GM03348 (cell line): ENCODE data around the gene MYPOP.
"Not testable (repeated sequence)": the region's sequence is repeated elsewhere in the genome, so short reads cannot be mapped to it uniquely, and the experiment has no call there.

Experiments
- DNase-seq: peaks from one replicate; pipeline ENCODE4 v3.0.0; 2012; ENCODE audit warnings: low spot score

The MYPOP gene

DNA sequence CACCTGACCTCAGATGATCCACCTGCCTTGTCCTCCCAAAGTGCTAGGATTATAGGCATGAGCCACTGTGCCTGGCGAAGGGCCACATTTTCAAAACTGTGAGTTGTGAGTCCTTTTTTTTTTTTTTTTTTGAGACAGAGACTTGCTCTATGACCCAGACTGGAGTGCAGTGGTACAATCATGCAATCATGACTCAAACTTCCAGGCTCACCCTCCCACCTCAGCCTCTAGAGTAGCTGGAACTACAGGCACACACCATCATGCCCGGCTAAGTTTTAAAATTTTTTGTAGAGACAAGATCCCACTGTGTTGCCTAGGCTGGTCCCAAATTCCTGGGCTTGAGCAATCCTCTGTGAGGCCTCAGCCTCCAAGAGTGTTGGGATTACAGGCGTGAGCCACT is 3.8 kb upstream of the MYPOP start:
- DNase-seq: no peak

DNA sequence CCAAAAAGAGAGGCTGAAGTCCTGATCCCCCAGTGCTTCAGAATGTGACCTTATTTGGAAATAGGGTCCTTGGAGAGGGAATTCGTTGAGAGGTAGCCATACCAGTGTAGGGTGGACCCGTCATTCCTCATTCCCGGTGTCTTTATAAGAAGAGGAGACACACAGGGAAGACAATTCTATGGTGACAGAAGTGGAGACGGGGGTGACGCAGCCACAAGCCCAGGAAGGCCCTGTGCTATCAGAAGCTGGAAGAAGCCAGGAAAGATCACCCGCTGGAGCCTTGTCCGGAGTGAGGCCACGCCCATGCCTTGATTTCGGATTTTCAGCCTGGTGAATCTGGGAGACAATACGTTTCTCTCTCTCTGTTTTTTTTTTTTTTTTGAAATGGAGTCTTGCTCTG is 2.6 kb upstream of the MYPOP start:
- DNase-seq: no peak

DNA sequence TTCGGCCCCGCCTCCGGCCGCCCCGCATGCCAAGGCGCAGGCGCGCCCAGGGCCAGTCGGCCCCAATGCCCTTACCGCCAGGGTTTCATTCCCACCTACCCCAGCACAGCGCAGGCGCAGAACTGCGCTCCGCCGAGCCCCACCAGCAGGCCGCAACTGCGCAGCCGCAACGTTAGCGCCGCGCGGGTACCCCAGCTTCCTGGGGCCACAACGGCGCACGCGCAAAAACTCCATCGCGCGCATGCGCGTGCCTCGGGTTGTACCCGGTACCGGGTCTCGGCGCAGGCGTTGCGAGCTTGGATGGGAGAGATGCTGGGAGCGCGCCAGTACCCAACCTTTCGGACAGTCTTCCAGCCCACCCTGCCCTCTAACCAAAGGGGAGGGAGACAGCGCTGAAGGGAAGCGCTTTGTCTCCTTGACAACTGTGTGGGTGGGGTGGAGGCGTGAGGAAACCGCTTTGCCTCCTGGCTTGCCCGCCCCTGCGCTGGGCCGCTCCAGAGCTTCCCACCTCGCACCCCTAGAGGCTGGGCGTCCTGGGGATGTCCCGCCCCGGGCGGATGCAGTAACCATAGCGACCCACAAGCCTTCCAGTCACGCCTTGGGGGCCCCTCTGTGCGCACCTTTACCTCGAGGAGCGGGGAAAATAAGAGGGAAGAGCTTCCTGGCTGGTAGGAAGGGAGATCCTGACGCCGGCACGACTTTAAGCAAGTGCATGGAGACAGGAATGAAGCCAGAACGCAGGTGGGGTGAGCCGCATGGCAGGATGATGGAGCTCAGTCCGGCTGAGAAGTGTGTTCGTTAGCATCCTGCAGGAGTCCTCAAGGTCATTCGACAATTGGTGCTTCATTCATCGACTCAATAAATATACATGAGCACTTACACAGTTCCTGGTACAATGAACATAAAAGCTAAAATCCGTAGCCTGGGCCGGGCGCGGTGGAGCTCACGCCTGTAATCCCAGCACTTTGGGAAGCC is 525 bp upstream of the MYPOP start:
- peak; percentile 100 for DNase-seq

DNA sequence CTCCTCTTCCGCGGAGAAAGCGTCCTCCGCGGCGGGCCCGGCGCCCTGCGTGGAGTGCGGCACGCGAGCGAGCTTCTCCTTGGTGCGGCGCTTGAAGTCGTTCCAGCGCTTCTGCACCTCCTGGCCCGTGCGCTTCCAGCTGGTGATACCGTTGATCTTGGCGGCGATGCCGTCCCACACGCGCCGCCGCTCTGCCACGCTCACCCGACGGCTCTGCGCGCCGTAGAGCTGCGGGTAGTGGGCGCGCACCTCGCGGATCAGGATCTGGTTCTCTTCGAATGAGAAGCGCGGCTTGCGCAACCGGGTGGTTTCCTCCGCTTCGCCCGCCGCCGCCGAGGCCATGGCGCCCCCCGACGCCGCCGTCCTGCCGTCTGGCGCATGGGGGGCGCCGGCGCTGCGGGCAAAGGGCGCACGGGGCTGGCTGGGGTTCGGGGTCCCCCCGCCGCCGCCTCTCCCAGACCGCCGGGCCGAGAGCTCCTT is 941 bp downstream of the MYPOP start:
- DNase-seq: peak; percentile 62

DNA sequence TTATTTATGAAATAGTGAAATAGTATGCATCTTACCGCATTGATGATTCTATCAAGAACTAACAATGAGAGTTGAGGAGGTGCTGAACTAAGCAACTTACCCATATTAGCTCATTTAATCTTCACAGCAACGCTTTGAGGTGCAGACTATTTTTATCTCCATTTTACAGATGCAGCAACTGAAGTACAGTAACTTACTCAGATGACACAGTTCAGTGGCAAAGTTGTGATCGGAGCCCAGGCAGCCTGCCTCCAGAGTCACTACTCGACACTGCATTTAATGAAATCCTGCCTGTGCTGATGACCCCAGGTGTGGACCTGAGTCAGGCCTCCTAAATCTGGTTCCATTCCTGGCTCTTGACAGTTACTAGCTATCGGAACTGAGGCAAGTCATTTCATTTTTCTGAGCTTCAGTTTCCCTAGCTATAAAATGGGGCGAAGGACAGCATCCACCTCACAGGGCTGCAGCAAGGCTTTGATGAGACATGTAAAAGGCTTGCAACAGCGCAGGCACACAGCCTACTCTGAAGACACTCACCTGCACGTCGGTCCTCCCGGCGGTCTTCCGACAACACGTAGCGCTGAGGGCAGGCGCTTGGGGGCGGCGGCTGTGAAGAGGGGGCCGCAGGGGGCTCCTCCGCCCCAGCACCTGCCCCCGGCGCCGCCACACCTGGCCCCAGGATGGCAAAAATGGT is 1.5 kb downstream of the MYPOP start:
- no peak for DNase-seq

DNA sequence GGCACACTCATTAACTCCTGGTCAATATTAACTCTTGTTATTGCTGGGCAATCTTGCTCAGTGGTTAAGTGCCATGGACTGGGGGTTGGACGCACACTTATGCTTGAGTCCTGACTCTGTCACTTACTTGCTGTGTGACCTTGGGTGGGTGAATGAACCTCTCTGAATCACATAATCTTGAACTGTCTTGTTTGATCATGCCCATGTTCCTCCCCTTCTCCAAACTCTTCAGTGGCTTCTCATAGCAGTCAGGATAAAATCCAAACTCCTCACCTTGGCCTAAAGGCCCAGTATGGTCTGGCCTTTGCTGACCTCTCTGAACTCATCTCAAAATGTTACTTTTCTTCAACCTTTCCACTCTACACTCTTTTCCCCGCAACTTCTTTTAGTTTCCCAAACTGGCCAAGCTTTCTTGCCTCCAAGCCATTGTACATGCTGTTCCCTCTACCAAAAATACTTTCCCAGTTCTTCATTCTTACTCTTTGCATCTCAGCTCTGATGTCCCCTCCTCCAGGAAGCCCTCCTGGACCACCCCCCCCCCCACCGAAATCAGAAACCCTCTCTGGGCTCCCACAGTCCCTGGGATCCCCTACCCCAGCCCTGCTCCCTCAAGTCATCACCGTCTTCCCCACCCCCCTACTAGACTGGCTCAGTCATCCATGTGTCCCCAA is 2.4 kb downstream of the MYPOP start:
- DNase-seq: no peak

DNA sequence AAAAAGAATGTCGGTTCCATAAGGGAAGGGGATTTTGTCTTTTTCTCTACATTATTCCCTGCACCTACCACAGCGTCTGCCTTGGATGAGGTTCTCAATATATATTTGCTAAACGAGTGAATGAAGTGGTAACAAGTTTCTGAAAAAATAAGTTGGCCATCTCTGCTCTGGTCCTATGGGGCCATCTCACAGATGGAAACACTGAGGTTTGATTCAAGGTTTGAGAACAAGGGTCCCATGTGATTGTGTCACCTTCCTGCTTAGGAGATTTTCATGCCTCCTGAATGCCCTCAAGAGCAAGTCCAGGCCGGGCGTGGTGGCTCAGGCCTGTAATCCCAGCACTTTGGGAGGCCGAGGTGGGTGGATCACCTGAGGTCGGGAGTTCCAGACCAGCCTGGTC is 3.2 kb downstream of the MYPOP start:
- DNase-seq: no peak

DNA sequence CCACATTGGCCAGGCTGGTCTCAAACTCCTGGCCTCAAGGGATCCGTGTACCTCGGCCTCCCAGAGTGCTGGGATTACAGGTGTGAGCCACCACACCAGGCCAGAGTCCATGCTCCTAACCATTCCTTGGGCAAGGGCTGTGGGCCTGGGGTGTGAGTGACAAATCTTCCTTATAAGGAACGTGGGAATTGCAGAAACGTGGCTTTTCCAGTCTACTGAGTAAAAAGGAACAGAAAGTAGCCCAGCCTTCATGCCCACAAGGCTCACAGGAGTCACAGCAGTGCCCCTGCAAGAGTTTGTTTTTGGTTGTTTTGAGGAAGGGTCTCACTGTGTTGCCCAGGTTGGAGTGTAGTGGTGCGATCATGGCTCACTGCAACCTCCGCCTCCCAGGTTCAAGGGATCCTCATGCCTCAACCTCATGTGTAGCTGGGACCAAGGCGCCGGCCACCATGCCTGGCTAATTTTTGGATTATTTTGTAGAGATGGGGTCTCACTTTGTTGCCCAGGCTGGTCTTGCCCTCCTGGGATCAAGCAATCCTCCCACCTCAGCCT is 5.1 kb downstream of the MYPOP start:
- DNase-seq: no peak

DNA sequence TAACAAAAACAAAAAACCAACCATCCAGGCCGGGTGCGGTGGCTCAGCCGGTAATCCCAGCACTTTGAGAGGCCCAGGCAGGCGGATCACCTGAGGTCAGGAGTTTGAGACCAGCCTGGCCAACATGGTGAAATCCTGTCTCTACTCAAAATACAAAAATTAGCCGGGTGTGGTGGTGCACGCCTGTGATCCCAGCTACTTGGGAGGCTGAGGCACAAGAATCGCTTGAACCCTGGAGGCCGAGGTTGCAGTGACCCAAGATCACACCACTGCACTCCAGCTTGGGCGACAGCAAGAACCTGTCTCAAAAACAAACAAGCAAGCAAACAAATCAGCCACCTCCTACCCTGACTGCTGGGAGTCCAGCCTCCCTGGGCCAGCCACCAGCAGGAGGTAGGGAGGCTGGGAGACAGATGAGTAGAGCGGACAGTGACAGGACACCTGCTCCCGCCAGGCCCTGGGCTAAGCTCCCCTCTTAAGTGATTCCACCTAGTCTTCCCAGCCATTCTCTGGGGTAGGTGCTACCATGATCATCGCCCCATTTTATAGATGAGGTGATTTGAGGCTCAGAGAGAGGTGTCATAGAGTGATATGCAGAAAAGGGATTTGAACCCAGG is 6.3 kb downstream of the MYPOP start:
- not testable (repeated sequence) for DNase-seq

DNA sequence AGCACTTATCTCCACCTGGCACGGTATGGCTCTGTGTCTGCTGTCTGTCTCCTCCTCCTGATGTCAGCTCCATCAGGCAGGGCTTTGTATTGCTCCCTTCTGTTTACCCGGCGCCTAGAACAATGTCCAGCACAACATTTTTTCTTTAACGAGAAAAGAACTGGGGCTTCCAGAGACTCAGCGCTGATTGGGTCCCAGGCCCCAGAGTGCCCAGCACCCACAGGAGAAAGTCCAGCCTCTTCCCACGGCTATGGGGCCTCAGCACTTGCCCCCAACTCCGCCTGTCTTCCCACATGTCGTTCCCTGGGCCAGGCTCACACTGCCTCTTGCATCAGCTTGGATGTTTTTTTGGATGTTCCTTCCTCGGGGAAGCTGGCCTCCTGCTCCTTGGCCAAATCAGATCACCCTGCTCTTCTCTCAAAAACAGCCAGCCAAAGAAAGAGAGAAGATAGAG is 6.9 kb downstream of the MYPOP start:
- DNase-seq: no peak

DNA sequence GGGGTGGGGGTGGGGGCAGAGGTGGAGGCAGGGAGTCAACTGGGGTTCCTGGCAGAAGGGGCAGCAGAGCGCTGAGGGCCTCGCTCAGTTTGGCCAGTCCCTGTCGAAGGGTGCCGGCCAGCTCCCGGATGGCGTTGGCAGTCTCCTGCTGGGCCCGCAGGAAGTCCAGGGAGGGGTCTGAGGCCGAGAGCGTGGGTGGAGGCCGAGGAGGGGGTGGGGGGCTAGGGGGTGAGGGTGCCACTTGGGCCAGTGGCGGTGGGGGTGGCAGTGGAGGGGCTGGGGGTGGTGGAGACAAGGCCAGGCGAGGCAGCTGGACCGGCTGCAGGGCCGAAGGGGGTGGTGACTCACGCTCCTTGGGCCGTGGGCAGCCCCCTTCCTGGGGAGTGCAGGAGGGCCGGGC is 11.5 kb downstream of the MYPOP start:
- no peak for DNase-seq

DNA sequence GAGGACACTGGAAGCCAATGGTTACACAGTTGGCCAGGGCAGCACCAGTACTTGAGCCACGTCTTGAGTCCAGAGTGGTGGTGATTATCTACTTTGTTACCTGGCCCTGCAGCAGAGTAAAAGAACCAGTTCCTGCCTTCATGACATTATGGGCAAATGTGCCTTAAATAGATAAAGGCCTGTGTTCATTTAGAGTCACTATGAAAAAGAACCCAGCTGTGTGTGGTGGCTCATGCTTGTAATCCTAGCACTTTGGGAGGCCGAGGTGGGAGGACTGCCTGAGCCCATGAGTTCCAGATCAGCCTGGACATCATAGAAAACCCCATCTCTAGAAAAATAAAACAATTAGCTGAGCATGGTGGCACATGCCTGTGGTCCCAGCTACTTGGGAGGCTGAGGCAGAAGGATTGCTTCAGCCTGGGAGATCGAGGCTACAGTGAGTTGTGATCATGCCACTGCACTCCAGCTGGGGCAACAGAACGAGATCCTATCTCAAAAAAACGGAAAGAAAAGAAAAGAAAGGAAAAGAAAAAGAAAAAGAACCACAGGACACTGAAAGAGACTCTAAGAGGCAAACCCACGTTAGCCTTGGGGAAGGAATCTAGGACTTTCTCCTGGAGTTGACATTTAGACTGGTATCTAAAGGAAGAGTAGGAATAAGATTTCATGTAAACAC is 13.1 kb downstream of the MYPOP start:
- DNase-seq: no peak

DNA sequence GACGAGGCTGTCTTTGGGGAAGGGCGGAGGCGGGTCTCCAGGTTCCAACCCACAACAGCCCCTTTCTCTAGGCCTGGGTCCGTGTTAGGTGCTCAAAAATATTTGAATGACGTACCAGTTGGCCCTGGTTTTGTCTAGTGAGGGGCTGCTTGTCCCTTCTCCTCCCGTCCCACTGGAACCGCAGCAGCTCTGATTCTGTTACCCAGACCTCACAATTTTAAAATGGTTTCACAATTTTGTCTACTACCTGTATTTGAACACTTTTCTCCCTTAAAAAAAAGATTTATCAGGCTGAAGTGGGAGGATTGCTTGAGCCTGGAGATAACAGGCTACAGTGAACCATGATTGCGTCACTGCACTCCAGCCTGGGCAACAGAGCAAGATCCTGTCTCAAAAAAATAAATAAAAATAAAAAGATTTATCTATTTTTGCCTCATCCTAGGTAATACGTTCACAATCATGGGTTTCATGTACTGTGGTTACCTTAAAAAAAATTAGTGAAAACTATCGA is 15.2 kb downstream of the MYPOP start:
- no peak for DNase-seq

DNA sequence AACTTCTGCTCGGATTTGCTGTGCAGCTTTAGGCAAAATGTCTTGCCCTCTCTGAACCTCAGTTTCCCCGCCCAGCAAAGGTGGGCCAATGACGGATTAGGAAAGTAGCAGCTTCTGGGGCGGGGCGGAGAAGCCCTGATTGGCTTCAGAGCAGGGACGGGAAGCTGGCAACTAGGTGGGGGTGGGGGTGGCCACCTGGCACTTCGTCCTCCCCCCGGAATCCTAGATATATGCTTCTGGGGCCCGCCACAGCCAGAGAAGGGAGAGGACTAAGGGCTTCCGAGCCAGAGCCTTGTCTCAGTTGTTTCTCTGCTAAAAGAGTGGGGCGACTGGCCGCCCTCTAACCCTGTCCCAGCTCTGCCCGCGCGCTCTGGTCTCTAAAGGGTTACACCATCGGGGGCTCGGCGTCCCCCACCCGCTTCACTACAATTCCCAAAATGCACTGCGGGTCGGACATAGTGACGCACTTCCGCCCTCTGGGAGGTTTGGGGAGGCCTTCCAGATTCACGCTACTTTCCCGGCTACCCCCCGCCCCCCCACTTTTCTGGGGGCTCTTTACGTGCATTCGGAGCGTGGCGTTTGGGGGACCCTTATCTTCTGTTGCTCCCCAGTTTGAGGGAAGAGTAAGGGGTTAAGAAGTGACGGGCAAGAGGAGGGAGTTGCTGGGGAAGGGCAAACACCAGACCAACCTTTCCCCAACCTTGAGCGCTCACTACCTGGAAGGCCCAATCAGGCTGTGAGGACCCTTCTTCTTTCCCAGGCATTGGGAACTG is 15.8 kb downstream of the MYPOP start:
- DNase-seq: peak; percentile 94

DNA sequence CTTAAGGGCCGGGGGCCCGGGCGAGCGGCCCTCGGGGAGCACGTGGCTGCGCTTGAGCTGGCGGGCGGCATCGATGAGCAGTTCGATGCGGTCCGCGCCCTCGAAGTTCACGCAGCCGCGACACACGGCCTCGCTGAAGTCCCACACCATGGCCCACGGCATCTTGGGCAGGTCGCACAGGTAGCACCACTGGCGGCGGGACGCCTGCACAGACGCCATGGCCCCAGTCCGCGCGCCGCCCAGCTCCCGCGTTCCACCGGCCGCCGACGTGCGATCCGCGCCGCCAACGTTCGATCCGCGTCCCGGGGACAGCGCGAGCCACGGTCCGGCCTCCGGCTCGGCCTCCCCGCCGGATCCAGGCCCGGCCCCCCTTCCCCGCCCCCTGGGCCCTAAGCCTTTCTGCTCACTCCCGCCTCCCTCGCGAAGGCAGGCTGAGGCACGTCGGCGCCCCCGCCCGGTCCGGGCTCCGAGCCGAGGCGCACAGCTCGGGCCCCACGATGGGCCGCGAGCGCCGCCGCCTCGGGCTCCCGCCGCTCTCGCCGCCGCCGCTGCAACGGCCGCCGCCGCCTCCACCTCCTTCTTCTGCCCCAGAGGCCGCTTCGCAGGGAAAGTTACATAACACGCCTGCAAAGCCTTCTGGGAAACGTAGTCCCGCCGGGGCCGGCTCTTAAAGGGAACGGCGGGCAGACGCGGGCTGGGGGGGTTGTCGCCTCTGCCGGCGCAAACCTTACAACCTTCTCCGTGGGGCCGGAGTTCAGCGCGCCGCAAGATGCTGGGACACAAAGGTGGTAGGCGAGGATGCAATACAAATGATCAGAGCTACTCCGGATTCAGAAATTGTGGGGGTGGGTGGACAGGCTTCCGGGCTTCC is 16.6 kb downstream of the MYPOP start, which contains the start of gene IRF2BP1:
IRF2BP1 (minus strand) TSS at position 586 of the 871 bp plus-strand sequence; CDS start at position 219, 367 bp downstream.
- DNase-seq: peak; percentile 91

DNA sequence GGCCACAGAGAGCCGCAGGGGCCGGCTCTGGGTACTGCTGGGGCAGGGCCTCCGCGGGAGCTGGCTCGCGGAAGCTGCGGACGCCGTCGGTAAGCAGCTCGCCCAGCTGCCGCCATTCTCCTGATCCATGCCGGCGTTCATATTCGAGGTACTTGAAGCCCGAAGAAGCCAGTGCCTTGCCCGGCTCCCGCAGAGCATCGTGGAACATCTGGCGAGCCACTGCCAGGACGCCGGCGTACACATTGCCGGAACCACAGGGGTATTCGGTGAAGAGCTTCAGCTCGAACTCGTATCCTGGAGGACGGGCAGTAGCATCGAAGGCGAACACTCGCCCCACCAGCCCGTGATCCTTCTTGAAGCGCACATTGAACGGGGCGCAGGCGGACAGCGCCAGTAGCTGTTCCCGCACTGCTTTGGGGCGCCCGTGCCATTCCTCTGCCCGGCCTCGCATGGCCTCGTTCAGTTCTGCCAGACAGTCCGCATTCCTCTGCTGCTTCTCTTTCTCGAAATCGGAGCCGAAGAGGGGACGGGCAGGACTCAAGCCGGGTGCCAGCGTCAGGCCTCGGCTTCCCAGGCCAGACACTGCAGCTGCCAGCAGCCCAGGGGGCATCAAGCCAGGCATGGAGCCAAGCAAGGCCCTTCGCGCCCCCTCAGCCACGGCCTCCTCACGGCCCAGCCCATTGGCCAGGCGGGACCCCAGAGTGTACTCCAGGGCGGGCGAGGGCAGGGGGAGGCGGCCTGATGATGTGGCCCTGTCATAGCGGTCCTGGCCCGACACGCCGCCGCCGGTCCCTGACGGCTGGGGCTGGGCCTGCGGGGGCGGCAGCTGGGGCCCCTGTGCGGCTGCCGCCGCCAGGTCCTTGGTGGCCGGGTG is 17.5 kb downstream of the MYPOP start:
- DNase-seq: peak; percentile 23

DNA sequence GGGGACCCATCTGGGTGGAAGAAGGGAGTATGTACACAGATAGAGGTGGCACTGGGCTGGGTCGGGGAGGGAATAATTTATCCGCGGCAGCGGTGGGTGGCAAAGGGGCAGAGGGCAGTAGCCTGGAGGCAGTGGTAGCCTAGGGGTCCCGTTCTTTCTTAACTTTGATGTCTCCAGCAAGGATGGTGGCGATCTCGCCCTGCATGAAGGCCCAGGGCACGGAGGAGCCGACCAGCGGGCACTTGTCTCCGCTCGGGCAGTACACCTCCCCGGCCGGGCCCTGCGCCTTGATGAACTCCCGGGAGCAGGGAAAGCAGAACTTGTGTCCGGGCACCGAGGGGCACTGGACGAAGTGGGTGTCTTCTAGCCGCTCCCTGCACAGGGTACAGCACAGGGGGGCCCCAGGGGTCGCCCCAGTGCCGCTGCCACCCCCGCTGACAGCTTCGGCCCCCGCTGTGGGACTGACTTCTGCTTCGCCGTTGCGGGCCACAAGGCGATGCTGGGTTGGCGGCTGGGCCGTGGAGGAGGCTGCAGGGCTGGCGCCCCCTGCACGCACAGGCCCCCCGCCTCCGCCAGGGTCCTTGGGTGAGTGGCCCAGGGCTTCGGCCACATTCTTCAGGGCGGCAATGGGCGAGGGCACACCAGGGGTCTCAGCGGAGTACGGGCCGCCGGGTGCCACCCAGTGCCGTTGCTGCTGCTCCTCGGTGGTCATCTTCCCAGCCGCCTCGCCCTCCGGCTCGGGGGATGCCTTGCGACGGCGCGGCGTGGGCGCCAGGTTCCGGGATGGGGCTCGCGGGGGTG is 18.3 kb downstream of the MYPOP start:
- no peak for DNase-seq
